ENCODE measurements around the gene GUCY2D. TPM values are rescaled to one million over a fixed set of nuclear protein-coding genes. Genes with fewer than 3 reads are reported as not detected.

Gene GUCY2D
- total and polyA plus RNA-seq, 8 donors = 0.13 to 3.4 (median 0.73) TPM; not detected in 4

- H3K27ac ChIP-seq = peak overlapping the region; percentile 70 to 72
- peak; percentile 77 for ATAC-seq
Measured at GRCh38 chr17:7959503-7960253, 42.7 kb upstream of the GUCY2D start.

GRCh38 chr17:7961421-7961820, 41.0 kb upstream of the GUCY2D start:
- Histone ChIP-seq H3K36me3 (no peaks in the 10 kb centered on the region), H3K4me3 (no peak overlapping the region), H3K4me1 (peaks cover under 1 to 17% of the 10 kb centered on the region in 2 donors), H3K27ac (no peak overlapping the region), H3K9me3 (no peaks in the 10 kb centered on the region), H3K27me3 (peaks cover 0 to 11% of the 10 kb centered on the region in 2 donors)
- ATAC-seq (no peak), DNase-seq (no peak)
- no peak for TF ChIP-seq CTCF (IDR thresholded peaks at IDR 0.05)
- intact Hi-C loops (cut with DNase I) = no loop called here

More at GRCh38 chr17:7959503-7960253, 42.7 kb upstream of the GUCY2D start:
- peak in 1 of 4 donors; percentile 62 for DNase-seq
- Histone ChIP-seq H3K36me3 (no peaks in the 10 kb centered on the region), H3K9me3 (no peaks in the 10 kb centered on the region), H3K4me1 (peaks cover 2 to 21% of the 10 kb centered on the region in 2 donors), H3K4me3 (no peak overlapping the region), H3K27me3 (peaks cover 0 to 11% of the 10 kb centered on the region in 2 donors)
- no peak for TF ChIP-seq CTCF (IDR thresholded peaks at IDR 0.05)
- intact Hi-C loops (cut with DNase I) = no loop called here

GRCh38 chr17:7967751-7968150, 34.7 kb upstream of the GUCY2D start:
- no peaks in the 10 kb centered on the region for H3K9me3 ChIP-seq
- H3K27me3 ChIP-seq = no peaks in the 10 kb centered on the region
- H3K4me3 ChIP-seq = no peak overlapping the region
- no peak for TF ChIP-seq CTCF (IDR thresholded peaks at IDR 0.05)
- H3K4me1 ChIP-seq = peaks cover 0 to 17% of the 10 kb centered on the region in 2 donors
- ATAC-seq (no peak), DNase-seq (no peak)
- H3K27ac ChIP-seq = no peak overlapping the region
- no peaks in the 10 kb centered on the region for H3K36me3 ChIP-seq
- intact Hi-C loops (cut with DNase I) = no loop called here

- Histone ChIP-seq H3K4me1 (peaks cover 0 to 17% of the 10 kb centered on the region in 2 donors), H3K36me3 (no peaks in the 10 kb centered on the region), H3K27ac (peak overlapping the region in 1 of 2 donors; percentile 64), H3K27me3 (no peaks in the 10 kb centered on the region), H3K9me3 (peaks cover 4 to 9% of the 10 kb centered on the region in 2 donors), H3K4me3 (no peak overlapping the region)
- TF ChIP-seq CTCF (IDR thresholded peaks at IDR 0.05) = no peak
- DNase-seq = no peak
- no peak for ATAC-seq
- intact Hi-C loops (cut with DNase I) = no loop called here
Measured at GRCh38 chr17:7969433-7969832, 33.0 kb upstream of the GUCY2D start.

GRCh38 chr17:7971651-7972050, 30.8 kb upstream of the GUCY2D start:
- Histone ChIP-seq H3K27ac (no peak overlapping the region), H3K4me3 (no peak overlapping the region), H3K4me1 (peaks cover 0 to 17% of the 10 kb centered on the region in 2 donors), H3K27me3 (no peaks in the 10 kb centered on the region), H3K9me3 (peaks cover 9 to 27% of the 10 kb centered on the region in 2 donors), H3K36me3 (no peaks in the 10 kb centered on the region)
- ATAC-seq (no peak), DNase-seq (no peak)
- intact Hi-C loops (cut with DNase I) = no loop called here
- no peak for TF ChIP-seq CTCF (IDR thresholded peaks at IDR 0.05)

All from left lung (tissue), 10 donors.